ENCODE results near the gene GSTA4.

- TF ChIP-seq ZNF384 (IDR thresholded peaks at IDR 0.05) (no peak), TARDBP (IDR thresholded peaks at IDR 0.05) (no peak), L3MBTL2 (conservative IDR thresholded peaks at IDR 0.05) (no peak), SP1 (IDR thresholded peaks at IDR 0.05) (no peak), ARNT (IDR thresholded peaks at IDR 0.05) (no peak), SUZ12 (IDR thresholded peaks at IDR 0.05) (no peak), BHLHE40 (IDR thresholded peaks at IDR 0.05; ENCODE audit: borderline replicate concordance) (no peak), HDGF (IDR thresholded peaks at IDR 0.05; ENCODE audit: borderline replicate concordance) (no peak), FOXA1 (IDR thresholded peaks at IDR 0.05) (no peak), NFRKB (IDR thresholded peaks at IDR 0.05) (no peak), ELF4 (IDR thresholded peaks at IDR 0.05) (no peak)
Measured at GRCh38 chr6:53014744-53015143, 19.7 kb upstream of the GSTA4 start.
